Femur (tissue), 1 donor: ENCODE results near the gene CTBP2.

Source experiments
- DNase-seq: peaks from one replicate; pipeline ENCODE4 v3.0.0-alpha.2; 2017

The CTBP2 gene

DNA sequence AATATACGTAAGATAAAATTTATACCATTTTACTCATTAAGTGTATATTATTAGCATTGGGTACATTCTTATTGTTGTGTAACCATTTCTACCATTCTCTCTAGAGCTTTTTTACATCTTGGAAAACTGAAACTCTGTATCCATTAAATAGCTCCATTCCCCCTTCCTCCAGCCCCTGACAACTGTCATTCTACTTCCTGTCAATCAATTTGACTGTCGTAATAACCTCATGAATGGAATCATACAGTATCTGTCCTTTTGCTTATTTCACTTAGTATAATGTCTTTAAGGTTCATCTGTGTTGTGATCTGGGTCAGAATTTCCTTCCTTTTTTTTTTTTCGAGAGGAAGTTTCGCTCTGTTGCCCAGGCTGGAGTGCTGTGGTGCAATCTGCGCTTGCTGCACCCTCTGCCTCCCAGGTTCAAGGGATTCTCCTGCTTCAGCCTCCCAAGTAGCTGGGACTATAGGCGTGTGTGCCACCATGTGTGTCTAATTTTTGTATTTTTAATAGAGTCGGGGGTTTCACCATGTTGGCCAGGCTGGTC, 202.9 kb downstream of the CTBP2 start:
- no peak for DNase-seq

DNA sequence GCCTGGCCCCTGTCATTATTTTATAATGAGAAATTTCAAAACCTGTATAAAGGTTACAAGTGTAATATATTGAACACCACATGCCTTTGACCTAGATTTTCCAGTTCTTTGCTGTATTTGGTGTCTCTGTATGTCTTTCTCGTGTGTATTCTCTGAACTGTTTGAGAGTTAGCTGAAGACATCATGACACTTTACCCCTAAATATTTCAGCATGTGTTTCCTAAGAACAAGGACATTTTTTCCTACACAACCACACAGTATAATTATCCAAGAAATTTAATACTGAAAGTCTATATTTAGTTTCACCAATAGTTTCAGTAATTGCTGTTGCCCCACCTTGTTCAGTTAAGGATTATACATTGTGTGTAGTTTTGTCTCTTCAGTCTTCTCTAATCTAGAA, 203.6 kb downstream of the CTBP2 start:
- no peak for DNase-seq

DNA sequence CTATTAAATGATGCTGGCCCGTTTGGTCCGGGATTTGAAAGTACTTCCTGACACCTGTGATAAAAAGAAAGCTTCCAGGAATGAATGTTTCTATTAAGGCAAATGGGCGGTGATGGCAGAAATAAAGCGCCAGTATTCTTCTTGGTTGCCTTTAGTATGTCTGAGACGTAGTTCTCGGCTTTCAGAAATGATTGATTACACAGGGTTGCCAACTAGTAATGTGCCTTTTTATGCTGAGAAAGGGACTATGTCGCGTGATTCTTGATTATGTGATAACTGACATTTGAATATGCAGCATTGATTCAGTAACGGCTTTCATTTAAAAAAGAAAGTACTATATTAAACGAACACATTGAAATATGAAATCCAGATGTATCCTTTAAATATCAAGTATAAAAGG, 204.5 kb downstream of the CTBP2 start:
- no peak for DNase-seq

DNA sequence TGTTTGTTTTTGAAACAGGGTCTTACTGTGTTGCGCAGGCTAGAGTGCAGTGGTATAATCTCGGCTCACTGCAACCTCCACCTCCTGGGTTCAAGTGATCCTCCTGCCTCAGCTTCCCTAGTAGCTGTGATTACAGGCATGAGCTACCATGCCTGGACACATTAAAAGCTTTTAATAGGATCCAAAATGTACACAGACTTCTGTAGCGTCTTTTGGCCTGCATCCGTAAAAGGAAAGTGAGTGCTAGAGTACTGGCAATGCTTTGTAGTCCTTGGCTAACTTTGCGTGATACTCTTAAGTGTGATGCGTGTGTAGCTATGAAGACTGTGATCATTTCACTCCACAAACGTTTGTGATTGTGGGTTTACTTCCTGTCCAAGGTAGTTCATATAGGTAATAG, 205.1 kb downstream of the CTBP2 start:
- no peak for DNase-seq

DNA sequence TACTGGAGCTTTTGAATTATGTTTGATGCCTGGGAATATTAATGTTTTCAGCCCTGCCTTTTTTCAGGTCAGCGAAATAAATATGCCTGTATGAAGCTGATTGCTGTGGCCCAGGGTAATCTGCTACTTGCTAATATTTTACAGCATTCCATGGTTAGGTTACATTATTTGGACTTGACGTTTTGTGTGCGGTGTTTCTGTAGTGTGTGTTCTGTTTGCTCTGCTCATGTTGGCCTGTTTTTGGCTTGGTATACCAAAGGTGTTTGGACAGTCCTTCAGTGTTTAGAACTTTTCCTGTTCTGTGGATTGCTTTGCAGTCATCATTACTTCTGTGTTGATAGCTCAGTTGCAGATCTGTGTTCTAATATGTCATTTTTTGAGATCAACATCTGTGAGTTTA, 206.9 kb downstream of the CTBP2 start:
- no peak for DNase-seq

DNA sequence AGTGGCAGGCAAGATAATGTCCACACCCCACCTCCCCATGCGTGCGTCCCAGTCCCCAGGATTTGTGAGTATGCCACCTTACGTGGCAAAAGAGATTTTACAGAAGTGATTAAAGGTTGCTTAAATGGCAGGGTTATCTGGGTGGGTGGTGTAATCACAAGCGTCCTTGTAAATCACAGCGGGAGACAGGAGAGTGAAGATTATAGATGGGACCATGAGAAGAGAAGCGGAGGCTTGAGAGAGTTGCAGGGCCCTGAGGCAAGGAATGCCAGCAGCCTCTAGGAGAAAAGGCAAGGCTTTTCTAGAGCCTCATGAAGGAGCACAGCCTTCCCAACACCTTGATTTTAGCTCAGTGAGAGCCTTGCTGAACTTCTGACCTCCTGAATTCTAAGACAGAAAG, 208.2 kb downstream of the CTBP2 start:
- no peak for DNase-seq

DNA sequence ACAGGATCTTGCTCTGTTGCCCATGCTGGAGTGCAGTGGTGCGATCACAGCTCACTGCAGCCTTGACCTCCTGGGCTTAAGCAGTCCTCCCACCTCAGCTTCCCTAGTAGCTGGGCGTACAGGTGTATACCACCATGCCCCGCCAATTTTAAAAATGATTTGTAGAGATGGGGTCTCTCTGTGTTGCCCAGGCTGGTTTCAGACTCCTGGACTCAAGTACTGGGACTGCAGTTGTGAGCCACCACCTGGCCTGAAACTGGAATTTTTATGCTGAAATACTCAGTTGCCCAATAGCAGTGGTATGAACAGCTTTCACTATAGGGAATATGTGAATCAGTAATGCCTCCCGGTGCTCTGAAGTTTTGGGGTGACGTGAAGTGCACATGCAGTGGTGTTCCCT, 210.8 kb downstream of the CTBP2 start:
- no peak for DNase-seq

DNA sequence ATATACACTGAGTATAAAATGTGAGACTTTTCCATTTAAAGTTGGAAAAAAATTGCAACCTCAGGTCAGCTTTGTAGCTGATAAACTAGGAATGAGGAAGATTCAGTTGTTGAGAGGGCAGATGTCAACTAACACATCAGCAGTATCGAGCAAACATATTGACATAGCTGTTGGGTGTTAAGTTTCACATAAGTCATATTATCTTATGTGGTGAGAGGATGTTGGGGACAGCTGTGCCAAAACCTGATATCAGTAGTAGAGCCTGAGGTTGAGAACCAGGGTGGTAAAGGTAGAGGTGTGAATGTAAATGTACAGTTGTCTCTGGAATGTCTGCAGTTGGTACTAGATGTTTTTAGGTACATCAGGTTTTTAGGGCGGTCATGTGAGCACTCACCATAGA, 213.4 kb downstream of the CTBP2 start:
- no peak for DNase-seq

DNA sequence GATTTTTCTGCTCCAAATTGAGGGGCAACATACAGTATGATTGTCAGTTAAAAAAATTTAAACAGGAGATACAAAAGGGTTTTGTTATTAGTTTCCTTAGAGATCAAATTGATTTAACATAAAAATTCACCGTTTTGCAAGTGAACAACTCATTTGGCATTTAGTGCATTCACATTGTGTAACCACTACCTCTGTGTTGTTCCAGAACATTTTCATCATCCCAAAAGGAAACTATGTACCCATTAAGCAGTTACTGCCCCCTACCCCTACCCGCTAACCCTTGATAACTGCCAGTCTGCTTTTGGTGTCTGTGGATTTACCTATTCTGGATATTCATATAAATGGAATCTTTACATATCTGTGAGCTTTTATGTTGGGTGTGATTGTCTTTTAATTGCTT, 215.4 kb downstream of the CTBP2 start:
- DNase-seq: no peak

DNA sequence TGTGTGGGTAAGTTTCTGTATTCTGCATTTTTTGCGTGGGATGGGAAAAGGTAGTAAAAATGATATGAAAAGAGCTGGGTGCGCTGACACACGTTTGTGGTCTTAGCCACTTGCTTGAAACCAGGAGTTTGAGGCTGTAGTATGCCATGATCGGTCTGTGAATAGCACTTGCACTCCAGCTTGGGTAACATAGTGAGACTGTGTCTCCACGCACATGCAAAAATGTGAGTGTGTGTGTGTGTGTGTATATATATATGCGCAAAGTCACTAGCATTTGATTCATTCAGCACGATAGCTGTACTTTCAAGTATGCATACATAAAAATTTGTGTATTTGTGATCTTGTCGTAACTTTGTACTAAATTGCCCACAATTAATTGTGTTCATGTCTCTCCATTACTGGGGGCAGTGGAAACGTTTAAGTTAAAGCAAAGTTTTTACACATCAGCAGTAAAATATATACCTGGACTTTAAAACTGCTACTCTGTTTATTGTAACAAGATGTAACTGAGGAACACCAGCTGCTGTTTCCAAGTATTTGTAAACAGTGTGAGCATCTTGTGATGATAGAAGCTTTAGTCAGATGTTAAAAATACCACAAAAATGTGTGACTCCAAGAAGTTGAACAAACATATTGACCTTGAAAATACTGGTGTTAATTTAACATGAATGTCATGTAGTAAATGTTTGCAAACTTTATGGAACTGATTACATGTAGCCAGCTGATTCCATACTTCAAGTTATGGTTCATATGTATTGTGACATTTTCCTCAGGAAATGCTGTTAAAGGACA, 216.9 kb downstream of the CTBP2 start:
- DNase-seq: no peak

DNA sequence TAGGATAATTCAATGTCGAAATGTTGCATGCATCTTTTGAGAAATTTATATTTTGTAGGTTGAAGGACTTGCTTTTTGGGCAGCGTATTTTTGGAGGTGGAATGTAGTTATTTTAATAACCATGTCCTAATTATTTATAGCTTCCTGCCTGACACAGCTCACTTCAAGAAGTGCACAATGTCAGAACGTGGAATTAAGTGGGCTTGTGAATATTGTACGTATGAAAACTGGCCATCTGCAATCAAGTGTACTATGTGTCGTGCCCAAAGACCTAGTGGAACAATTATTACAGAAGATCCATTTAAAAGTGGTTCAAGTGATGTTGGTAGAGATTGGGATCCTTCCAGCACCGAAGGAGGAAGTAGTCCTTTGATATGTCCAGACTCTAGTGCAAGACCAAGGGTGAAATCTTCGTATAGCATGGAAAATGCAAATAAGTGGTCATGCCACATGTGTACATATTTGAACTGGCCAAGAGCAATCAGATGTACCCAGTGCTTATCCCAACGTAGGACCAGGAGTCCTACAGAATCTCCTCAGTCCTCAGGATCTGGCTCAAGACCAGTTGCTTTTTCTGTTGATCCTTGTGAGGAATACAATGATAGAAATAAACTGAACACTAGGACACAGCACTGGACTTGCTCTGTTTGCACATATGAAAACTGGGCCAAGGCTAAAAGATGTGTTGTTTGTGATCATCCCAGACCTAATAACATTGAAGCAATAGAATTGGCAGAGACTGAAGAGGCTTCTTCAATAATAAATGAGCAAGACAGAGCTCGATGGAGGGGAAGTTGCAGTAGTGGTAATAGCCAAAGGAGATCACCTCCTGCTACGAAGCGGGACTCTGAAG, 217.8 kb downstream of the CTBP2 start:
- no peak for DNase-seq

DNA sequence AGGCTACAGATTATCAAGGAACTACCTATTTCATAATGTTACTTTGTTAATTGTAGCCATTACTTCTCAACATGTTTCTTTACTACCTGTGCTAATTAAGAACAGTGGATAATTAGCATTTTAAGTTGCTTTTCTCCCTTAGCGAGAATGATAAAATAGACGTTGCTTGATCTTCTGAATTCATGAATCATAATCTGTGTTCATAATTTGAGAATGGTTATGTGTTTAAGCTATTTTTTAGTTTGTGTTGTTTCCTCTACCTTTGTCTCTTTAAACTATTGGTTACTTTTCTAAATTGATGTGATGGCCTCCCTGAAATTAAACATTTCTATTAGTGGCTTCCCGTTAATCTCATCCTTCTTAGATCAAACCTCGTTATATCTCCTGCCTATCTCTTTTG, 218.5 kb downstream of the CTBP2 start, which contains the start of gene ZRANB1:
ZRANB1 (plus strand) TSS at position 301 of the 400 bp plus-strand sequence. CDS start 371 bp downstream, outside the sequence.
- DNase-seq: no peak

DNA sequence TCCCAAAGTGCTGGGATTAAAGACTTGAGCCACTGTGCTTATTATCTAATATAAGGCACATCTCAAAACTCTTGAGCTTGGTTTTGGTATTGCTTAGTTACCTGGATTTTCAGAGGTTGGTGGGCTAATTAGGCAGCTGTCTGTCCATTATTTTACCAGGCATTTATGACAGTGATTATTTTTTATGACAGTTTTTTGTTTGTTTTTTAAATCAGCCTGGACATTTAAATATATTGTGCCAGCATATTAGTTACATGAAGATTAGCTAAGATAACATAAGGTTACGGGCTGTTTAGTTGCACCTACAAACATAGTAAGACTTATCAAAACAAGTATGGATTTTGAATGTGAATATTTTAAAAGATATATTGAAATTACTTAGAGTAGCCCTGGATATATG, 221.1 kb downstream of the CTBP2 start:
- DNase-seq: no peak

DNA sequence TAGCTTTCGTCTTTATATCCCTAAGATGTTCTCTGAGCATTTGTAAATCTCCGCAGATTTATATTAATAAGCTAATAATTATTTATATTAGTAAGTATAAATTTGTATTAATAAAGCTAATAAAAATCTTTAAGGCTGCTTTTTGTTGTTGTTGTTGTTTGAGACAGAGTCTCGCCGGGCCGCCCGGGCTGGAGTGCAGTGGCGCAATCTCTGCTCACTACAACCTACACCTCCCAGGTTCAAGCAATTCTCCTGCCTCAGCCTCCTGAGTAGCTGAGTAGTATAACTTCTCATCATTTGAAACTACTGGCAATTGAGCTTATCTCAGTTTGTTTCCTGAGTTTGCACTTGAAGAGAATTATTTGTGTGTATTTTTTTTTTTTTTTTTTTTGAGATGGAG, 223.6 kb downstream of the CTBP2 start:
- no peak for DNase-seq

DNA sequence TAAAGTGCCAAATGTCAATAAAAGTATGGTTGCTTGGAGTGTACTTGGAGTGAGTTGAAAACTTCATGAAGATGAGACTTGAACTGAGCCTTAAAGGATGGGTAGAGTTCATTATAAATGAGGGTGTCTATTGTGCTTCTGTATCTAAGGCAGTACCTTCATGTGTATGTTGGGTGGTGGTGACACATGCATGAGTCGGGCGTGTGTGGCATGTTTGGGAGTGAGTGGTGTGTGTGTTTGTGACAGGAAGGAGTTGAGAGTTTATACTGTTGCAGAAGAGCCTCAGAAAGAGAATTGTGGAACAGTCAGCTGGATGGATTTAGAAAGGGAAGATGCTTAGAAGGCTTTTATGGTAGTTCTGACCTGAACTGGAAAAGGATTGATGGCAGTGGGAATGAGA, 224.4 kb downstream of the CTBP2 start:
- no peak for DNase-seq
